Left cardiac atrium (tissue), 2 donors: ENCODE results near the gene GJA5. TPM values are rescaled to one million over a fixed set of nuclear protein-coding genes. Genes with fewer than 3 reads are reported as not detected.

Source experiments
- total RNA-seq, 2 donors: library from RNA; stranded (reverse); fragmentation: NEBNext Ultra II Directional; extraction: Animal tissue kit (Norgen Biotek cat#: 25700); gene quantifications; one replicate each; pipeline ENCODE4 v1.2.1, GENCODE V29; 2021
- donor health status: DM: no; HTN: yes; CAD: no; lungs with severe emphysema.
- donor health status: DM: yes; HTN: yes; CAD: no.

The GJA5 gene
- total RNA-seq, 2 donors from 2014 or later: 39.4 to 54.6 TPM

Other genes starting within 250 kb of the GJA5 start
- 10 to 100 TPM; 10.8 to 11.6 TPM for gene BCL9, start 219.1 kb downstream of the GJA5 start, total RNA-seq
- gene ACP6, start 90.1 kb downstream of the GJA5 start, total RNA-seq: 10 to 100 TPM; 11.8 to 12.9 TPM
- gene GJA8, start 142.2 kb upstream of the GJA5 start, total RNA-seq: not detected
- gene GPR89B, start 167.8 kb upstream of the GJA5 start, total RNA-seq: 1 to 10 TPM; 6.9 to 8.7 TPM